Measurements from ENCODE around the gene VSIG2.

The VSIG2 gene

GRCh38 chr11:124748481-124749343, 3.3 kb downstream of the VSIG2 start:
- no peak for DNase-seq (ENCODE audit: low read depth)

GRCh38 chr11:124748100-124748418, 4.0 kb downstream of the VSIG2 start:
- no peak for DNase-seq (ENCODE audit: low read depth)

GRCh38 chr11:124747406-124748099, 4.5 kb downstream of the VSIG2 start:
- DNase-seq (ENCODE audit: low read depth) = no peak

- peak; percentile 67 for DNase-seq (ENCODE audit: low read depth)
Measured at GRCh38 chr11:124746621-124747243, 5.3 kb downstream of the VSIG2 start.

- no peak for DNase-seq (ENCODE audit: low read depth)
Measured at GRCh38 chr11:124745835-124746620, 6.0 kb downstream of the VSIG2 start.

GRCh38 chr11:124745270-124745834, 6.7 kb downstream of the VSIG2 start:
- DNase-seq (ENCODE audit: low read depth) = no peak

GRCh38 chr11:124743050-124743449, 9.0 kb downstream of the VSIG2 start:
- no peak for DNase-seq (ENCODE audit: low read depth)

- no peak for DNase-seq (ENCODE audit: low read depth)
Measured at GRCh38 chr11:124742555-124742954, 9.5 kb downstream of the VSIG2 start.

GRCh38 chr11:124740277-124740882, 11.7 kb downstream of the VSIG2 start:
- no peak for DNase-seq (ENCODE audit: low read depth)

- DNase-seq (ENCODE audit: low read depth) = peak; percentile 79
Measured at GRCh38 chr11:124739479-124740276, 12.4 kb downstream of the VSIG2 start, which contains the start of gene NRGN. Gene NRGN (plus strand): TSS chr11:124739942. CDS start chr11:124740085, 143 bp downstream.

GRCh38 chr11:124738713-124739478, 13.2 kb downstream of the VSIG2 start:
- no peak for DNase-seq (ENCODE audit: low read depth)

- DNase-seq (ENCODE audit: low read depth) = no peak
Measured at GRCh38 chr11:124737638-124738305, 14.3 kb downstream of the VSIG2 start.

GRCh38 chr11:124736736-124737135, 15.3 kb downstream of the VSIG2 start:
- DNase-seq (ENCODE audit: low read depth) = no peak

GRCh38 chr11:124732230-124732629, 19.8 kb downstream of the VSIG2 start:
- DNase-seq (ENCODE audit: low read depth) = no peak

- no peak for DNase-seq (ENCODE audit: low read depth)
Measured at GRCh38 chr11:124729571-124729970, 22.5 kb downstream of the VSIG2 start.

GRCh38 chr11:124728134-124728533, 23.9 kb downstream of the VSIG2 start:
- DNase-seq (ENCODE audit: low read depth) = no peak

GRCh38 chr11:124727474-124727873, 24.6 kb downstream of the VSIG2 start:
- no peak for DNase-seq (ENCODE audit: low read depth)

GRCh38 chr11:124725719-124726105, 26.3 kb downstream of the VSIG2 start:
- no peak for DNase-seq (ENCODE audit: low read depth)

Measured in T follicular helper cell (primary cell).